ENCODE results near the gene NOTCH1.

The NOTCH1 gene

GRCh38 chr9:136563646-136564325, 17.9 kb upstream of the NOTCH1 start:
- no peak for TF ChIP-seq CTCF (IDR thresholded peaks at IDR 0.05)

GRCh38 chr9:136562746-136563495, 17.1 kb upstream of the NOTCH1 start:
- TF ChIP-seq CTCF (IDR thresholded peaks at IDR 0.05), result no peak

GRCh38 chr9:136561779-136562178, 15.9 kb upstream of the NOTCH1 start:
- no peak for TF ChIP-seq CTCF (IDR thresholded peaks at IDR 0.05)

- no peak for TF ChIP-seq CTCF (IDR thresholded peaks at IDR 0.05)
These were observed 14.7 kb upstream of the NOTCH1 start for GRCh38 chr9:136560586-136560985.

GRCh38 chr9:136558373-136558772, 12.5 kb upstream of the NOTCH1 start:
- no peak for TF ChIP-seq CTCF (IDR thresholded peaks at IDR 0.05)

- TF ChIP-seq CTCF (IDR thresholded peaks at IDR 0.05), result no peak
These were observed 11.2 kb upstream of the NOTCH1 start for GRCh38 chr9:136557036-136557435.

GRCh38 chr9:136556166-136556565, 10.3 kb upstream of the NOTCH1 start:
- no peak for TF ChIP-seq CTCF (IDR thresholded peaks at IDR 0.05)
